GM21723 (cell line): ENCODE measurements around the gene TSPAN11.

Source experiments
- ATAC-seq: cut with Tn5 transposase; IDR thresholded peaks from one replicate; pipeline ENCODE4 v1.9.1; 2021; ENCODE audit warnings: mild to moderate bottlenecking, moderate library complexity; ENCODE audit not compliant: unreplicated experiment

Gene TSPAN11

GRCh38 chr12:30910038-30910350 is 16.6 kb upstream of the TSPAN11 start:
- ATAC-seq = no peak

DNA sequence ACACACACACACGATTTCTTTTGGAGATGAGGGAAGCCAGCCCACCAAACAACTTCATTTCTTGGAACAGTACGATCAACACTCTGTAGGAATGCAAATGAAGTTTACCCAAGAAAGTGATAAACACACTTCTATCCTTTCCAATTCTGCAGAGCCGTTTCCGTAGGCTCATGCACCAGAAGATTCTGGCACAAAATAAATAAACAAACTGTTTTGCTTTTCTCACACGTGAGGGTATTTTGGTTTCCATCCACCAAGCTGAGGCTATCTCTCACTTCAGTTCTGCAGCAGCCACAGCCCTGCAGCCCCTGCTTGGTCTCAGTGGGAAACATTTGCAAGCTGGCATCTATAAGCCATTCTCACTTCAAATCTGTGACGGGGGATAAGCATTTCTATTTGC is 15.3 kb upstream of the TSPAN11 start:
- no peak for ATAC-seq

GRCh38 chr12:30913323-30913722 is 13.2 kb upstream of the TSPAN11 start:
- ATAC-seq = no peak

GRCh38 chr12:30914986-30915591 is 11.5 kb upstream of the TSPAN11 start:
- no peak for ATAC-seq

- no peak for ATAC-seq
Observed at GRCh38 chr12:30923057-30923456, 3.5 kb upstream of the TSPAN11 start.

GRCh38 chr12:30925607-30926242 is 823 bp upstream of the TSPAN11 start:
- ATAC-seq = no peak

DNA sequence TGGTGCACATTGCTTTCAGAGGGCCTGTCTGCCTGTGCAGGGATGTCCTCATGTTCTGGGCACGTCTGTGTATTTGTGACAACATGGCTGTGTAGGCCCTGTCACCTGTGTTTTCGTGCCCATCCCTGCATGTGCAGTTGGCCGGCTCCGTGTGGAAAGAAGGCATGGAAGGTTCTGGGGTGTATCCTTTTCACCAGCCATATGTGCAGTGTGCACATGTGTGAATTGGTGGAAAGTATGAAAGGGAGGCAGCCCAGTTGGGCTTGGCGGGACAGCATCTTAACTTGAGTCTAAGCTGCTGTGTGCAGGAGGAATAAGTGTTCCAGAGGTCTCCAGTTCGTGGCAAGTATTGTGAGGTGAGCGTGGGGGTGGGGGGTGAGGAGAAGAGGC is 669 bp downstream of the TSPAN11 start:
- ATAC-seq = no peak

DNA sequence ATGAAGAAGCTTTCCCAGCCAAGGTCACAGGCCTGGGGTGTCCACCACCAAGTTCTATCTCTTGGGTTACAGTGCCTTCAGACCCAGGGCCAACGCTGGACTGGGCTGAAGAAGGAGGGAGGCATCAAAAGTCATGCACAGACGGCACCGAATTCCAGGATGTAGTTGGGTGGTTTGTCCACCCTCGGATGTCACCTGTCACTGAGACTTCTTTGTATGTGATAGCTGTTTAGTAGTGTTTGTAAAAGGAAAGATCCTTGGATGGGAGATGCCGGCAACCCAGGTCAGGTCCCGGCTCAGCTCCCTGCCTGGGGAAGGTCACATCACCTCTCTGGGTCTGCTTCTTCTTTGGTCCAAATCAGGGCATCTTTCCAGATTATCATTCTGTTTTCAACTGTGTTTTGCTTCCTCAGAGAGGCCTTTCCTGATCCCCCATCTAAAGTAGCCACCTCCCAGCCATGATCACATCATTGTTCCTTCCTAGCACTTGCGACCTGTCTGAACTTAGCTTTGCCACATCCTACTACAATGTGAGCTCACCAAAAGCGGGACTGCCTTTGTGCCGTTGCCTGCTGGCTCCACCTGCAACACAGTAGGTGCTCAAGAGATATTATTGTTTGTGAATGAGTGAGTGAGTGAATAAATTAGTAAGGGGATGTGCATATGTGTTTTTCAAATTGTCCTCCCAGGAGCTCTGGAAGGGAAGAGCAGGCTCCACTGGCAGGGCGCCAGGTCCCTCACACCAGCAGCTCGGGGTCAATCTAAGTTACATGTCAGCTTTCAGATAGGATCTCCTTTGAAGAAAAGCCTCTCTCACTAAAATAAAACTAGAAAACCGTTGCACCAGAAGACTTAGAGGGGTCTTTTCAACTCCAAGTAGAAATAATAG is 2.1 kb downstream of the TSPAN11 start:
- ATAC-seq = no peak

- no peak for ATAC-seq
Observed at GRCh38 chr12:30930238-30930637, 3.7 kb downstream of the TSPAN11 start.

DNA sequence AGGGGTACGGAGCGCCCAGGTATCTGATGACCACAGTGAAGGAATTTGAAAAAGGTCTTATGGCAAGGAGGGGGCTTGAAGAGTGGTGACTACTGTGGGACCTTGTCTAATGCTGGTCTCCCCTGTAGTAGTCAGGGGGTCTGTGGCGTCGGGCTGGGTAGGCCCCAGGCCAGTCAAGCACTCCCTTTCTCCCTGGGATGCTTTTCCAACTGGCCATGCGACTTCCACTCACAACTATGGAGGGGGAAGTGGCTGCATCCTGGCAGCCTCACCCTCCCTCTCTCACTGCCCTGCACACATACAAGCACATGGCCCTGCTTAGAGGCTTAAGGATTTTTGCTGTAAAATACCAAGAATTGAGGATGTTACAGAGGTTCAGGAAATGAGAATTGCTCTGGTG is 4.1 kb downstream of the TSPAN11 start:
- no peak for ATAC-seq

DNA sequence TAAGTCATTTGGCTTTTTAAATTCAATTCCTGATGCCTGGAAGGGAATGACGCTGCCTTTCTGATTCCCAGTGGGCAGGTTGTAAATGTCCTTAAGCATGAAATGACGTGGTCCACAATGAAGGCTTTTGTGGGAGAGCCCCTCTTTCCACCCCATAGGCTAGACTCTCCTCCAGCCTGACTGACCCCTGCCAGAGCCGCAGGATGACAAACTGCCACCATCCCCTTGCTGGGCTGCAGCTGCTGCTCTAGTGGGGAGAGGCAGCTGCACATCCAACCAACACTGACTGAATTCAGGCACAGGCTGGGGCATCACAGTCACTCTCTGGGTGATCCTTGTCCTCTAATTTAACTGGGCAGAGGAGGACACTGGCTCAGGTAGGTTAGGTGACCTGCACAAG is 6.3 kb downstream of the TSPAN11 start:
- no peak for ATAC-seq

DNA sequence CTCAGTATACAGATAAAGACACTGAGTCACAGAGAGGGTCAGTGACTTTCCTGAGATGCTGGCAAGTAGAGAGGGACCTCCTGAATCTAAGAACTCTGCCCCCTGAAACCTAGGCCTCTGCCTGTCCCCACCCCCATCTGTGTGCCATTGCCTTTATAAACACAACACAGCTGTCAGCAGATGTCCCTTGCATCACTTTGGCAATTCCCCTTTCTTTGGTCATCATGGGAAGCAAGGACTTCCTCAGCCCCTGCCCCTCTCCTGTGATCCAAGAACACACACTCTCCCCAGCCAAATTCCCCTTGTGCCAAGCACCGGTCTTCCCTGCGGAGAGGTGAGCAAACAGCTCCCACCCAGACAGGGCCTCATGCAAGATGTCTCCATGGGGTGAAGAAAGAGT is 8.3 kb downstream of the TSPAN11 start:
- ATAC-seq = no peak

DNA sequence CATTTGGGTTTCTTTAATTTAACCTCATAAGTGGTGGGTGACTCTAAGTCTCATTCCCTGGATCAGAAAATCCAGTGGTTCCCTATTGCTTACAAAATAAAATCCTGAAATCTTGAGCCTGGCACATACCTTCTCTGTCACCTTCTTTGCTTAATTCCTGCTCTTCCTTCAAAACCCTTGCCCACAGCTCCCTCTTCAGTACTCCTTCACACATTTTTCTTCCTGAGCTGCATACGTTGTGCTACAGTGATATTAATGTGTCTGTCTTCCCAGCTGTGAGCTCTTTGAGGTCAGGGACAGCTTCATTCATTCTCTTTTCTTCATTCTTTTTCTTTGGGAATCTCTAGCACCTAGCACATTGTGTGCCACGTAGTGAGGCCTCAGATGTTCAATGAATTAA is 9.5 kb downstream of the TSPAN11 start:
- no peak for ATAC-seq

- no peak for ATAC-seq
Observed at GRCh38 chr12:30939234-30939633, 12.7 kb downstream of the TSPAN11 start.

- no peak for ATAC-seq
Observed at GRCh38 chr12:30942486-30942885, 15.9 kb downstream of the TSPAN11 start.

- ATAC-seq = no peak
Observed at GRCh38 chr12:30942936-30943335, 16.4 kb downstream of the TSPAN11 start.

DNA sequence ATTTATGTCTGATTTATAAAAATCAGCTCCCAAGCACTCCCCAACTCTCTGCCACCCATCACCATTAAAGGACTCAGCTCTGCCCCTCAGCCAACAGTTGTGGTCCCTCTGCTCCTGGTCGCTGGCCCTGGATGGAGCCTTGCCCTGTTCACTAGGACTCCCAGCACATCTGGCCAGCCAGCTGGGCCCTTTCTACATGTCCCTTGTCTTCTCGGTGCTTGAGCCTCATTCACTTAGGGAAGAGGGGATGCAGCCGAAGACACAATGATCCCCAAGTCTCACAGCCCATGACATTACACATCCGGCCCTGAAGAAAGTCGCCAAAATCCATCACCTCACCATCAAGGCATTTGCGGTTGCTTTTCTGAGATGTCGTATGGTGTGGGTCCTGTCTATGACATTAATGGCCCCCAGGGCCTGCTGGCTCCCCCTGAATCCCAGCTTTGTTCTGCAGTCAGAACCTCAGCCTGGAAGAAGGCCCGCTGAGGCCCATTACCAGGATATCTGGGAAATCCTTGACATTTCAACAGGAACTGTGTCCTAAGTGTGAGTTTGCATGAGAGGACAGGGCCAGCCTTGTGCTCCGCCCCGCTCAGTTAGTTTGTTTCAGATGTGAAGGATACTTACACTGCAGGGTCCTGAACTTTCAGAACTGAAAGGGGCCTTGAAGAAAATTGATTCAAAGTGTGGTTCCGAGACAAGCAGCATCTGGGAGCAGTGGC is 19.1 kb downstream of the TSPAN11 start:
- ATAC-seq = no peak

- no peak for ATAC-seq
Observed at GRCh38 chr12:30952015-30952414, 25.5 kb downstream of the TSPAN11 start.

GRCh38 chr12:30953257-30953656 is 26.7 kb downstream of the TSPAN11 start:
- ATAC-seq = no peak

- no peak for ATAC-seq
Observed at GRCh38 chr12:30953951-30954751, 27.6 kb downstream of the TSPAN11 start.

GRCh38 chr12:30955214-30955613 is 28.7 kb downstream of the TSPAN11 start:
- ATAC-seq = no peak
